ENCODE measurements around the gene OPRD1.
"Not testable (repeated sequence)": the region's sequence is repeated elsewhere in the genome, so short reads cannot be mapped to it uniquely, and the experiment has no call there.

Gene OPRD1

GRCh38 chr1:28811766-28812668, at the start of gene OPRD1:
Gene OPRD1 (plus strand): TSS chr1:28812170. CDS start chr1:28812384, 214 bp downstream.
- in situ Hi-C loops (cut with HindIII; ENCODE audit: low pct_ligation_motif_present, low pct_unique_long_range_greater_than_20kb, low sequenced_read_pairs), result no loop called here
- no peak for DNase-seq

- DNase-seq, result no peak
- in situ Hi-C loops (cut with HindIII; ENCODE audit: low pct_ligation_motif_present, low pct_unique_long_range_greater_than_20kb, low sequenced_read_pairs), result no loop called here
These were observed 45.3 kb upstream of the OPRD1 start for GRCh38 chr1:28766532-28767183.

GRCh38 chr1:28770601-28771165, 41.3 kb upstream of the OPRD1 start:
- DNase-seq, result no peak
- in situ Hi-C loops (cut with HindIII; ENCODE audit: low pct_ligation_motif_present, low pct_unique_long_range_greater_than_20kb, low sequenced_read_pairs), result no loop called here

- DNase-seq; in situ Hi-C loops (cut with HindIII; ENCODE audit: low pct_ligation_motif_present, low pct_unique_long_range_greater_than_20kb, low sequenced_read_pairs): not testable (repeated sequence)
These were observed 40.0 kb upstream of the OPRD1 start for GRCh38 chr1:28771921-28772320.

- in situ Hi-C loops (cut with HindIII; ENCODE audit: low pct_ligation_motif_present, low pct_unique_long_range_greater_than_20kb, low sequenced_read_pairs), result no loop called here
- no peak for DNase-seq
These were observed 38.9 kb upstream of the OPRD1 start for GRCh38 chr1:28773105-28773504.

- DNase-seq, result peak; percentile 55
- in situ Hi-C loops (cut with HindIII; ENCODE audit: low pct_ligation_motif_present, low pct_unique_long_range_greater_than_20kb, low sequenced_read_pairs), result no loop called here
These were observed 36.6 kb upstream of the OPRD1 start for GRCh38 chr1:28775121-28775942.

GRCh38 chr1:28776341-28776740, 35.6 kb upstream of the OPRD1 start:
- in situ Hi-C loops (cut with HindIII; ENCODE audit: low pct_ligation_motif_present, low pct_unique_long_range_greater_than_20kb, low sequenced_read_pairs), result no loop called here
- no peak for DNase-seq

- in situ Hi-C loops (cut with HindIII; ENCODE audit: low pct_ligation_motif_present, low pct_unique_long_range_greater_than_20kb, low sequenced_read_pairs), result no loop called here
- no peak for DNase-seq
These were observed 33.9 kb upstream of the OPRD1 start for GRCh38 chr1:28778021-28778420.

GRCh38 chr1:28779751-28780408, 32.1 kb upstream of the OPRD1 start:
- no peak for DNase-seq
- in situ Hi-C loops (cut with HindIII; ENCODE audit: low pct_ligation_motif_present, low pct_unique_long_range_greater_than_20kb, low sequenced_read_pairs), result no loop called here

- DNase-seq, result no peak
- in situ Hi-C loops (cut with HindIII; ENCODE audit: low pct_ligation_motif_present, low pct_unique_long_range_greater_than_20kb, low sequenced_read_pairs), result no loop called here
These were observed 30.7 kb upstream of the OPRD1 start for GRCh38 chr1:28781305-28781704.

GRCh38 chr1:28782011-28782410, 30.0 kb upstream of the OPRD1 start:
- in situ Hi-C loops (cut with HindIII; ENCODE audit: low pct_ligation_motif_present, low pct_unique_long_range_greater_than_20kb, low sequenced_read_pairs), result no loop called here
- DNase-seq, result no peak

GRCh38 chr1:28783363-28783762, 28.6 kb upstream of the OPRD1 start:
- DNase-seq, result no peak
- in situ Hi-C loops (cut with HindIII; ENCODE audit: low pct_ligation_motif_present, low pct_unique_long_range_greater_than_20kb, low sequenced_read_pairs), result no loop called here

- in situ Hi-C loops (cut with HindIII; ENCODE audit: low pct_ligation_motif_present, low pct_unique_long_range_greater_than_20kb, low sequenced_read_pairs), result no loop called here
- DNase-seq, result no peak
These were observed 22.6 kb upstream of the OPRD1 start for GRCh38 chr1:28789412-28789811.

- in situ Hi-C loops (cut with HindIII; ENCODE audit: low pct_ligation_motif_present, low pct_unique_long_range_greater_than_20kb, low sequenced_read_pairs), result no loop called here
- DNase-seq, result no peak
These were observed 22.2 kb upstream of the OPRD1 start for GRCh38 chr1:28789816-28790215.

- in situ Hi-C loops (cut with HindIII; ENCODE audit: low pct_ligation_motif_present, low pct_unique_long_range_greater_than_20kb, low sequenced_read_pairs), result no loop called here
These were observed 21.5 kb upstream of the OPRD1 start for GRCh38 chr1:28790377-28791035.

GRCh38 chr1:28791929-28792328, 20.0 kb upstream of the OPRD1 start:
- in situ Hi-C loops (cut with HindIII; ENCODE audit: low pct_ligation_motif_present, low pct_unique_long_range_greater_than_20kb, low sequenced_read_pairs); DNase-seq: not testable (repeated sequence)

More at GRCh38 chr1:28790377-28791035, 21.5 kb upstream of the OPRD1 start:
- DNase-seq, result no peak

- in situ Hi-C loops (cut with HindIII; ENCODE audit: low pct_ligation_motif_present, low pct_unique_long_range_greater_than_20kb, low sequenced_read_pairs), result no loop called here
These were observed 19.3 kb upstream of the OPRD1 start for GRCh38 chr1:28792644-28793121.

GRCh38 chr1:28794582-28794981, 17.4 kb upstream of the OPRD1 start:
- in situ Hi-C loops (cut with HindIII; ENCODE audit: low pct_ligation_motif_present, low pct_unique_long_range_greater_than_20kb, low sequenced_read_pairs); DNase-seq: not testable (repeated sequence)

More at GRCh38 chr1:28792644-28793121, 19.3 kb upstream of the OPRD1 start:
- no peak for DNase-seq

Data from ACHN (cell line).